Regular cardiac myocyte (primary cell): ENCODE measurements around the gene PCARE. TPM values are rescaled to one million over a fixed set of nuclear protein-coding genes. Genes with fewer than 3 reads are reported as not detected.

Source experiments
- total RNA-seq: library from RNA; depleted of rRNA; stranded (reverse); fragments of >200 nt; gene quantifications from 2 replicates; pipeline ENCODE4 v1.2.3, GENCODE V29; 2014

The PCARE gene
- not detected in 2 replicates for total RNA-seq

DNA sequence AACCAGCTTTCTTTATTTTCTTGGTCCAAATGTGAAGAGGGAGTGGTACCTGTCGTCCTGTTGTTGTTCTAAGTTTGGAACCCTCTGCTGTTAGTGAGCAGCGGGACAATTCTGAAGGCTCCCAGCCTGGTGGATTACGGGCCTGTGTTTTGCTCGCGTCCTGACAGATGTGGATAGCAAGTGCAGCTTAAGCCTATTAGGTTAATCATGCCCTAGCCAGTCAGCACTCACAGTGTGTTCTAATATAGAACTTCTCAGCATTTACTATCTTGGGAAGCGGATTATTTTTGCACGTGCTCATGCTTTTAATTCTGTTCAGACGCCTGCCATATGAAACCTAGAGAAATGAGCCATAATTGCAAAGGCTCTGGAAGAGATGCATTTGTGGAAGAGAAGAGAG is at the start of gene PCARE:
Gene PCARE (minus strand): TSS at position 113 of the 400 bp plus-strand sequence. CDS start 262 bp downstream, outside the sequence.

GRCh38 chr2:29114946-29115609 is 40.8 kb upstream of the PCARE start, which contains the start of gene CLIP4:
Gene CLIP4, plus strand, starts transcription at chr2:29115415. Its CDS starts 5,974 bp downstream, at chr2:29121389.

Other genes starting within 250 kb of the PCARE start
- 10.7 and 12.3 TPM in 2 replicates for gene TRMT61B, start 204.2 kb downstream of the PCARE start, total RNA-seq
- gene WDR43, start 179.9 kb downstream of the PCARE start, total RNA-seq: 108 and 133 TPM in 2 replicates
- not detected in 2 replicates for gene TOGARAM2, start 93.2 kb downstream of the PCARE start, total RNA-seq
- 33.4 and 91.9 TPM in 2 replicates for gene CLIP4, start 40.9 kb upstream of the PCARE start, total RNA-seq